BJ (cell line): Measurements from ENCODE around the gene IGFL3. TPM values are rescaled to one million over a fixed set of nuclear protein-coding genes. Genes with fewer than 3 reads are reported as not detected.

Experiments
- CTCF ChIA-PET: fragments of 350-600 bp; formaldehyde crosslinking; extraction: SDS; loops from one replicate; lab custom pipeline; 2021; ENCODE audit warnings: antibody characterized with exemption, inconsistent platforms; lab: Yijun Ruan, JAX
- POLR2A ChIA-PET: fragments of 300-600 bp; sonication (Branson Sonifier 250); formaldehyde crosslinking; extraction: SDS; loops from one replicate; lab custom pipeline; 2021; ENCODE audit warnings: antibody characterized with exemption; lab: Charles Lee
- DNase-seq: peaks from one replicate; pipeline ENCODE4 v3.0.0-alpha.2; 2011; ENCODE audit warnings: low read depth
- H3K27me3 ChIP-seq: 2 replicates; pipeline ENCODE4 v1.6.0; 2011; ENCODE audit warnings: low read length; ENCODE audit not compliant: control insufficient read depth, insufficient read depth
- H3K36me3 ChIP-seq: 2 replicates; pipeline ENCODE4 v1.5.1; 2011; ENCODE audit warnings: low read length; ENCODE audit not compliant: control insufficient read depth, insufficient read depth
- H3K4me3 ChIP-seq: 2 replicates; pipeline ENCODE4 v1.5.1; 2011; ENCODE audit warnings: low read depth, mild to moderate bottlenecking, control low read depth, low read length
- CTCF ChIP-seq: IDR thresholded peaks from 2 replicates; pipeline ENCODE4 v1.5.1; 2011; ENCODE audit warnings: low read depth, mild to moderate bottlenecking, control low read depth, inconsistent platforms, low read length, moderate library complexity; ENCODE audit not compliant: insufficient read depth
- polyA plus RNA-seq: library from polyadenylated mRNA; depleted of rRNA; stranded (reverse); fragments of >200 nt; gene quantifications from 2 replicates; pipeline ENCODE4 v1.2.3, GENCODE V29; 2011

The IGFL3 gene
- polyA plus RNA-seq, 1 experiment = not detected

GRCh38 chr19:46085888-46086287 is 38.6 kb downstream of the IGFL3 start:
- ChIA-PET POLR2A (no interaction called here), CTCF (interaction anchor here (7.0 kb wide), 1 partner anchor 178 kb away, joined by 77 read pairs; no protein-coding TSS in a partner anchor)
- TF ChIP-seq CTCF = no peak
- no peak for DNase-seq
- H3K36me3 ChIP-seq = no peaks in the 10 kb centered on the region
- H3K27me3 ChIP-seq = peaks cover 20% of the 10 kb centered on the region
- no peak overlapping the region for H3K4me3 ChIP-seq

- DNase-seq = no peak
- Histone ChIP-seq H3K27me3 (peaks cover 19% of the 10 kb centered on the region), H3K36me3 (no peaks in the 10 kb centered on the region), H3K4me3 (no peak overlapping the region)
- no peak for TF ChIP-seq CTCF
- CTCF ChIA-PET = interaction anchor here (0.6 to 7.7 kb wide), 21 partner anchors 10 to 399 kb away, joined by 3 to 212 read pairs (median 4); partner anchors contain the start of gene IGFL2
- POLR2A ChIA-PET = no interaction called here
These were observed 41.8 kb downstream of the IGFL3 start for GRCh38 chr19:46082728-46083050.

- ChIA-PET POLR2A (no interaction called here), CTCF (interaction anchor here (0.6 to 7.7 kb wide), 24 partner anchors 11 to 400 kb away, joined by 3 to 212 read pairs (median 4); partner anchors contain the start of gene IGFL2)
- TF ChIP-seq CTCF = peak; percentile 64
- Histone ChIP-seq H3K36me3 (no peaks in the 10 kb centered on the region), H3K27me3 (peaks cover 22% of the 10 kb centered on the region), H3K4me3 (no peak overlapping the region)
- DNase-seq = no peak
These were observed 42.4 kb downstream of the IGFL3 start for GRCh38 chr19:46081928-46082727.

GRCh38 chr19:46080561-46080960 is 43.9 kb downstream of the IGFL3 start:
- peaks cover 29% of the 10 kb centered on the region for H3K27me3 ChIP-seq
- POLR2A ChIA-PET = no interaction called here
- DNase-seq = peak; percentile 37
- no peak for TF ChIP-seq CTCF
- H3K4me3 ChIP-seq = no peak overlapping the region
- CTCF ChIA-PET = interaction anchor here (0.7 to 7.7 kb wide), 8 partner anchors 21 to 183 kb away, joined by 3 to 212 read pairs (median 28); no protein-coding TSS in a partner anchor
- H3K36me3 ChIP-seq = no peaks in the 10 kb centered on the region

- Histone ChIP-seq H3K4me3 (no peak overlapping the region), H3K36me3 (no peaks in the 10 kb centered on the region), H3K27me3 (peaks cover 29% of the 10 kb centered on the region)
- ChIA-PET CTCF (interaction anchor here (0.7 to 7.7 kb wide), 7 partner anchors 22 to 184 kb away, joined by 3 to 212 read pairs (median 49); no protein-coding TSS in a partner anchor), POLR2A (no interaction called here)
- DNase-seq = no peak
- no peak for TF ChIP-seq CTCF
These were observed 44.9 kb downstream of the IGFL3 start for GRCh38 chr19:46079576-46079975.
